ENCODE results near the gene ZMIZ1. TPM values are rescaled to one million over a fixed set of nuclear protein-coding genes. Genes with fewer than 3 reads are reported as not detected.
A peak's percentile ranks its signal among the peaks of the same experiment; 100 is the strongest.
"Not testable (repeated sequence)": the region's sequence is repeated elsewhere in the genome, so short reads cannot be mapped to it uniquely, and the experiment has no call there.

ZMIZ1 gene
- total and polyA plus RNA-seq, 2 experiments from 2014 or later = 9.2 to 30.9 TPM

- TF ChIP-seq NANOG (IDR thresholded peaks at IDR 0.05; ENCODE audit: borderline replicate concordance) (no peak), ZNF331 (CRISPR knock-in tag; IDR thresholded peaks at IDR 0.05; ENCODE audit: low read depth) (no peak)
These were observed 268.0 kb downstream of the ZMIZ1 start (continued) for GRCh38 chr10:79336739-79337138.

- H3K4me2 ChIP-seq; H3K27me3 ChIP-seq (ENCODE audit: insufficient read depth); H3K36me3 Mint-ChIP-seq (ENCODE audit: low read depth); H3K4me3 Mint-ChIP-seq; DNase-seq (ENCODE audit: low spot score); H4K20me1 ChIP-seq (replicated peaks; ENCODE audit: insufficient read depth); H3K4me1 Mint-ChIP-seq; H3K27ac ChIP-seq (ENCODE audit: low read depth); H3K9me2 ChIP-seq (ENCODE audit: insufficient read depth); H3K27ac Mint-ChIP-seq; H3K4me1 ChIP-seq (ENCODE audit: insufficient read depth); ATAC-seq; H3F3A ChIP-seq (replicated peaks; ENCODE audit: low read depth); H3K4me3 ChIP-seq; H2AFZ ChIP-seq; H3K9me3 Mint-ChIP-seq; H3K79me2 ChIP-seq (replicated peaks; ENCODE audit: insufficient read depth); H3K36me3 ChIP-seq (ENCODE audit: insufficient read depth): not testable (repeated sequence)
- H3K27me3 Mint-ChIP-seq (ENCODE audit: insufficient read depth, low read depth, poor library complexity) = peaks cover 16% of the 10 kb centered on the region
- TF ChIP-seq ZNF331 (CRISPR knock-in tag; IDR thresholded peaks at IDR 0.05; ENCODE audit: low read depth) = peak; percentile 89
These were observed 269.2 kb downstream of the ZMIZ1 start for GRCh38 chr10:79337783-79338469.

GRCh38 chr10:79339266-79339665 lies 270.5 kb downstream of the ZMIZ1 start:
- H3K4me3 ChIP-seq = no peak overlapping the region
- no peak for ATAC-seq
- no peaks in the 10 kb centered on the region for H3K27me3 ChIP-seq (ENCODE audit: insufficient read depth)
- H3K27ac ChIP-seq (ENCODE audit: low read depth) = no peak overlapping the region
- H3K9me2 ChIP-seq (ENCODE audit: insufficient read depth) = no peaks in the 10 kb centered on the region
- H3F3A ChIP-seq (replicated peaks; ENCODE audit: low read depth) = no peaks in the 10 kb centered on the region
- Mint-ChIP-seq H3K4me3 (no peak overlapping the region), H3K27ac (no peak overlapping the region), H3K9me3 (peaks cover 3% of the 10 kb centered on the region; the same call in 2 of the 3 replicates), H3K4me1 (peaks cover 5% of the 10 kb centered on the region), H3K36me3 (ENCODE audit: low read depth) (no peaks in the 10 kb centered on the region; the same call in 2 of the 3 replicates), H3K27me3 (ENCODE audit: insufficient read depth, low read depth, poor library complexity) (peaks cover 16% of the 10 kb centered on the region)
- no peak overlapping the region for H2AFZ ChIP-seq
- H3K36me3 ChIP-seq (ENCODE audit: insufficient read depth) = no peaks in the 10 kb centered on the region
- no peaks in the 10 kb centered on the region for H3K4me1 ChIP-seq (ENCODE audit: insufficient read depth)
- DNase-seq (ENCODE audit: low spot score) = no peak
- H4K20me1 ChIP-seq (replicated peaks; ENCODE audit: insufficient read depth) = no peaks in the 10 kb centered on the region
- H3K79me2 ChIP-seq (replicated peaks; ENCODE audit: insufficient read depth) = no peaks in the 10 kb centered on the region
- no peak overlapping the region for H3K4me2 ChIP-seq
- TF ChIP-seq POLR2AphosphoS5 (IDR thresholded peaks at IDR 0.05; ENCODE audit: low read depth) (no peak), CTCF (conservative IDR thresholded peaks at IDR 0.05; ENCODE audit: low read depth in 2 of 2) (no peak), ZNF462 (CRISPR knock-in tag; IDR thresholded peaks at IDR 0.05) (no peak), REST (IDR thresholded peaks at IDR 0.05; ENCODE audit: unreplicated experiment) (no peak), STAT1 (IDR thresholded peaks at IDR 0.05; ENCODE audit: unreplicated experiment) (no peak), ZNF114 (CRISPR knock-in tag; IDR thresholded peaks at IDR 0.05) (no peak)

All from GM23338 (cell line).